GM19023 (cell line): ENCODE data around the gene MELTF.
A peak's percentile ranks its signal among the peaks of the same experiment; 100 is the strongest.

Experiments used
- ATAC-seq: cut with Tn5 transposase; IDR thresholded peaks from one replicate; pipeline ENCODE4 v1.9.1; 2021; ENCODE audit warnings: mild to moderate bottlenecking, moderate library complexity; ENCODE audit not compliant: unreplicated experiment

Gene MELTF

DNA sequence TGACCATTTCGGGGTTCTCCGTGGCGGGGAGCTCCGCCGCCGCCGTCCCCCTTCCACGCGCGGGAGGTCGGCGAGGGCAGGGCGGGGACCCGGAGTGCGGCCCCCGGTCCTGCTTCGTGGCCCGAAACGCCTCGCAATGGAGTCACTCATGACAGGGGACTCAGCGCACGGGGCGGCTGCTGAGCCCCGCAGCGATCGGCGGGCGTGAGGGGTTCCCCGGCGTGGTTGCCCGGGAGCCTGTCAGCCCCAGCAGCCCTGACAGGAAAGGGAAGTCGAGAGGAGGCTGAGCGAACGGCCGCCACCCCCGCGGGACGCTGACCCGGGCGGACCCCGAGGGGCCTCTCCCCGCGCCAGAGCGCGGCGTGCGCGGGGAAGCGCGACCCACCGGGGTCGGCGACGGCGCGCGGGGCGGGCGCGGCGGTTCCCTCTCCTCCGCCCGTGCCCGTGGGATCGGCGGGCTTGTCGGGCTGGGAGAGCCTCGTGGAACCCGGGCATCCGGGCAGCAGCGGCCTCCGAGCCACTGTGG, 60.4 kb downstream of the MELTF start:
- peak; percentile 46 for ATAC-seq

DNA sequence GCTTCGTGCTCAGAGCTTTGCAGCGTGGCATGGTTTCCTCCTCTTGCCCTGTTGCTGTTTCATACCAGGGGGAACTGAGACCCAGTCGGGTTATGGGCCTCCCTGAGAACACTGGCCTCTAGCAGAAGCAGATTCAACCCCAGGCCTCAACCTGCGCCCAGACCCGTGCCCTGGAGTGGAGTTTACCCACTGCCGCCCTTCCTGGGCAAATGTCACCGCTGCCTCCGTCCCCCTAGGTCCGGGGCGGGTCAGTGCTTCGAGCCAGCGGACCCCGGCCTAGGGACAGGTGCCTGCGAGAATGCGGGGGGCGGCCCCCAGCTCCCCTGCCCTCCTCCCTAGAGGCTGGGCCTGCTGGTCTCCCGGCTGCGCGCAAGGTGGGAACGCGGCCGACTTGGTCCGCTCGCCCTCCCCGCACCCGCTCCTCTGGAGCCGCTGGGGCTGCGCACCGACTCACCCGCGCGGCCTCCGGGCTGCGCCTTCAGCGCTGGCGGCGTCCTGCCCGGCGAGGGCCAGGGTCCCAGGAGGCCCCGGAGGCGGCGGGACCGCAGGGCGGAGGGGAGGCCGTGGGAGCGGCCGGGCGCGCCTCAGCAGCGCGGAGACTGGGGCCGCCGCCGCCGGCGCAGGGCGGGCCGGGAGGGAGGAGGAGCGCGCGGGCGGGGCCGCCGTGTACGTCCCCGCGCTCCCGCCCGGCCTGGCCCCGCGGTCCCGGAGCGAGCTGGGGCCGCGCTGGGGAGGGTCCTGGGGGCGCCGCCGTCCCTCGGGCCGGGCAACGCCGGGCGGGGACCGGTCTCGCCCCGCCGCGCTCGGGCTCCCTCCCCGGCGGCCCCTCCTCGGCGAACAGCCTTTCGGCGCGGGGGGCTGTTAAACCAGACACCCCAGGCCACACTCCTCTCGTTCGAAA, 61.1 kb downstream of the MELTF start, which contains the start of gene PIGZ:
TSS of gene PIGZ (minus strand) at position 601 of the 901 bp plus-strand sequence. CDS start 16,802 bp downstream, outside the sequence.
- peak; percentile 62 for ATAC-seq

DNA sequence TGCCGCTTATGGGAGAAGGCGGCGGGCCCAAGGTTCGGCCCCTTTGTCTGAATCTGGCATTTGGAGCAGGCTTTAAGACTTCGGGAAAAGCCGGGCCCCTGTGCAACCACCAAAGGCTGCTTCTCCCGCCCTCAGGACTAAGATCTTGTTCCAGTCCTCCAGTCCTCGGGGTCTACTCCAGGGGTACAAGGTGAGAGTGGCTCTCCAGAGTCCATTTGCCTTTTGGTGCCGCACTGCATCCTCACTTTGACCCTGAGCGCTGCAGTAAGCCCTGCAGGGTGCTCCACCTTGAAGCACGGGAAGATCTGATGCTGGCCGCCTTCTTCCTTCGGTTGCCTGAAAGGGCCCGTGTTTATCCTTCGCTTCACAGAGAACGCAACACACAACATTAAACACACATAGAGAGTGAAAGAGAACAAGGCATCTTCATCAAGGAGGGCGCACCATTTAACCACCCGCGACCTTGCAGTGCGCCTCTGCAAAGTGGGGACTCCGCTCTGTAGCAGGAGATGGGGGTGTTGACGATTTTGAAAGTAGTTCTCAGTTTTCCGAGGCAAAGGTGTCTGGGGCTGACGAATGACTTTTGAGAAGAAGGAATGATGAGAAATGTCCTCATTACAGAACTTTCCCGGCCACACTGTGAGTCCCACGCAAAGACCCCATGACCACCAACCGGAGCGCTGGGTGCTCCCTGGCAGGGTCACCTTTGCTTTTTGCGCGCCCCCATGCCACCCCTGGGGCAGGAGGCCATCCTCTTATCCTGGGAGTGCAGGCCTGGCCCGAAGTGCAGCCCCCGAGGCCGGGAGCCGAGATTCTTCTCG, 62.0 kb downstream of the MELTF start:
- no peak for ATAC-seq

DNA sequence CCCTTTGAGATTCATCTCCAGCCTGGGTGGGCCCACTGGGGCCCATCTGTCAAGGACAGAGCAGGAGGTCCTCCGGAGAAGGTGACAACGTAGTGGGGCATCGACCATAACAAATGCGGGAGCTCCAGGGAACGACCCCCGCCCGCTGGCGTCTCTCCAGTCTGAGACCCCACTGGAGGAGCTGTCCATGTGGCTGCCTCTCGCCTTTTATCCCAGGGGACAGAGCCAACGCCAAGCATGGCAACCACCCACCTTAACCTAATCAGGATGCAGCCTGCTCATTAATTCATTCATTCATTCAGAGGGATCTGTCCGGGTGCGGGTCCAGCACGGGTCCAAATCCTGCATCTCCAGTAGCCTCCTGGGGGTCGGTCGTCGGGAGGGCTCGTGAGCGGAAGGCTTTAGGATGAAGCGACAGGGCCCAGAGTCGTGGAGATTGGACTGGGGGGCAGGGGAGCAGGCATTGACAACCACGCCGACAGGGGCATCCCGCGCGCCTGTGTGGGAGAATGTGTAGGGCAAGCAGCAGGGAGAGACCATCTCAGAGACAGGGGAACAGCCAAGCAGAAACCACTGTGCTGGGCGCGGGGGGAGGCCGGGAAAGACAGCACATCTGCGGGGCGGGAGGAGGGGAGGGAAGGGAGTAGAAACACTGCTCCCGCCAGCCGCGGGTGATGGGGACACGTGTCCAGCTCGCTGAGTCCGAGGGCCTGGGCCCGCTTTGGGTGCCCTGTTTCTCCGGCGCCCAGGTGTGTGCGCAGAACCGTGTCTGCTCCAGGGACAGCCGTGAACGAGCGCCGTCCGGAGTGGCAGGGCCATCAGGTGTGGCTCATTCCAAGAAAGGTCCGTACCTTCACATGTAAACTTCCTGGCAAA, 62.9 kb downstream of the MELTF start:
- ATAC-seq, result no peak

- ATAC-seq, result no peak
These were observed 63.8 kb downstream of the MELTF start for GRCh38 chr3:196965804-196966173.

DNA sequence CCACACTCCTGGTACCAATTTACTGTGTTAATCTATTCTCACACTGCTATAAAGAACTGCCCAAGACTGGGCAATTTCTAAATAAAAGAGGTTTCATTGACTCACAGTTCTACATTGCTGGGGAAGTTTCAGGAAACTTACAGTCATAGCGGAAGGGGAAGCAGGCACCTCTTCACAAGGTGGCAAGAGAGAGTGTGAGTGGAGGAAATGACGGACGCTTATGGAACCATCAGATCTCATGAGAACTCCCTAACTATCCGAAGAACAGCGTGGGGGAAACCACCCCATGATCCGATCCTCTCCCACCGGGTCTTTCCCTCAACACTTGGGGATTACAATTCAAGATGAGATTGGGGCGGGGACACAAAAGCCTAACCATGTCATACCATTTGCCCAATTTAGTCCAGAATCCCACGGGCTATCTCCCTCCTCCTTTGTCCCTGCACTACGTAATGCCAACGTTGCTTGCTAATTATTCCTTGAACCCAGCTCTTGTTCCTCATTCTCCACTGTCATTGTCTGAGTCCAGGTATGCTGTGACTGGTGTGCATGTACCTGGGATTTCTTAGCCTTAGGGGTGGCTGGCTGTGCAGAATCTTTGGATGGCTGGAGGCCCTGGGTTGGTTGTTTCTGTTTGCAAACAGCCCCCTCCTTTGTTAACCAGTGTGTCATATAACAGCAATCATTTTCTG, 64.4 kb downstream of the MELTF start:
- ATAC-seq, result no peak

- ATAC-seq, result no peak
These were observed 66.0 kb downstream of the MELTF start for GRCh38 chr3:196963631-196963953.

GRCh38 chr3:196962930-196963630, 66.5 kb downstream of the MELTF start:
- no peak for ATAC-seq

- ATAC-seq, result no peak
These were observed 67.3 kb downstream of the MELTF start for GRCh38 chr3:196962108-196962929.

GRCh38 chr3:196954832-196955231, 74.8 kb downstream of the MELTF start:
- ATAC-seq, result no peak
